Measurements from ENCODE around the gene NEU1. TPM values are rescaled to one million over a fixed set of nuclear protein-coding genes. Genes with fewer than 3 reads are reported as not detected.
A peak's percentile ranks its signal among the peaks of the same experiment; 100 is the strongest.
"Not testable (repeated sequence)": the region's sequence is repeated elsewhere in the genome, so short reads cannot be mapped to it uniquely, and the experiment has no call there.

The NEU1 gene
- total RNA-seq, 2 experiments from 2014 or later: 5.5 to 13.4 TPM

GRCh38 chr6:31817929-31818511 lies 44.6 kb downstream of the NEU1 start:
- DNase-seq (ENCODE audit: low spot score); H3K9me3 ChIP-seq (ENCODE audit: low read length); H3K9me2 ChIP-seq (ENCODE audit: insufficient read depth, low read length); H3K79me2 ChIP-seq (ENCODE audit: insufficient read depth, low read depth, low read length); CTCF ChIA-PET (ENCODE audit: unreplicated experiment); BruUV-seq (replicated peaks); POLR2A ChIA-PET; H3K27ac ChIP-seq (ENCODE audit: low read depth, low read length, poor library complexity, severe bottlenecking); H3K36me3 ChIP-seq (ENCODE audit: insufficient read depth, low read length); H4K20me1 ChIP-seq (ENCODE audit: insufficient read depth, low read length); H3K4me3 ChIP-seq (ENCODE audit: low read depth, low read length, poor library complexity, severe bottlenecking): not testable (repeated sequence)
- Histone ChIP-seq H3K4me2 (ENCODE audit: low read length) (peak overlapping the region; percentile 38; the same call in 1 of the 2 replicates), H2AFZ (ENCODE audit: low read length) (peak overlapping the region; percentile 53; the same call in 1 of the 2 replicates), H3K4me1 (ENCODE audit: insufficient read depth, low read length, poor library complexity, severe bottlenecking) (peaks cover 32% of the 10 kb centered on the region)
- 0 out of 2 replicates have a peak, but pooled peaks have one; percentile 9 for TF ChIP-seq CTCF (conservative IDR thresholded peaks at IDR 0.05; ENCODE audit: low read length)
- intact Hi-C loops (cut with micrococcal nuclease; ENCODE audit: unreplicated experiment): loop anchor here (10.0 kb wide), 1 partner anchor 1577 kb away; the partner anchor contains the start of gene KIFC1

DNA sequence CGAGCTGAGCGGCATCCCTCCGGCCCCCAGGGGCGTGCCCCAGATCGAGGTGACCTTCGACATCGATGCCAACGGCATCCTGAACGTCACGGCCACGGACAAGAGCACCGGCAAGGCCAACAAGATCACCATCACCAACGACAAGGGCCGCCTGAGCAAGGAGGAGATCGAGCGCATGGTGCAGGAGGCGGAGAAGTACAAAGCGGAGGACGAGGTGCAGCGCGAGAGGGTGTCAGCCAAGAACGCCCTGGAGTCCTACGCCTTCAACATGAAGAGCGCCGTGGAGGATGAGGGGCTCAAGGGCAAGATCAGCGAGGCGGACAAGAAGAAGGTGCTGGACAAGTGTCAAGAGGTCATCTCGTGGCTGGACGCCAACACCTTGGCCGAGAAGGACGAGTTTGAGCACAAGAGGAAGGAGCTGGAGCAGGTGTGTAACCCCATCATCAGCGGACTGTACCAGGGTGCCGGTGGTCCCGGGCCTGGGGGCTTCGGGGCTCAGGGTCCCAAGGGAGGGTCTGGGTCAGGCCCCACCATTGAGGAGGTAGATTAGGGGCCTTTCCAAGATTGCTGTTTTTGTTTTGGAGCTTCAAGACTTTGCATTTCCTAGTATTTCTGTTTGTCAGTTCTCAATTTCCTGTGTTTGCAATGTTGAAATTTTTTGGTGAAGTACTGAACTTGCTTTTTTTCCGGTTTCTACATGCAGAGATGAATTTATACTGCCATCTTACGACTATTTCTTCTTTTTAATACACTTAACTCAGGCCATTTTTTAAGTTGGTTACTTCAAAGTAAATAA lies 45.3 kb downstream of the NEU1 start:
- DNase-seq (ENCODE audit: low spot score); POLR2A ChIA-PET; H3K79me2 ChIP-seq (ENCODE audit: insufficient read depth, low read depth, low read length); H3K9me3 ChIP-seq (ENCODE audit: low read length); CTCF ChIA-PET (ENCODE audit: unreplicated experiment); H3K9me2 ChIP-seq (ENCODE audit: insufficient read depth, low read length); H3K36me3 ChIP-seq (ENCODE audit: insufficient read depth, low read length); H4K20me1 ChIP-seq (ENCODE audit: insufficient read depth, low read length); H3K27ac ChIP-seq (ENCODE audit: low read depth, low read length, poor library complexity, severe bottlenecking); BruUV-seq (replicated peaks): not testable (repeated sequence)
- Histone ChIP-seq H3K4me2 (ENCODE audit: low read length) (peak overlapping the region; percentile 38; the same call in 1 of the 2 replicates), H3K4me3 (ENCODE audit: low read depth, low read length, poor library complexity, severe bottlenecking) (peak overlapping the region; percentile 60), H2AFZ (ENCODE audit: low read length) (peak overlapping the region; percentile 53; the same call in 1 of the 2 replicates), H3K4me1 (ENCODE audit: insufficient read depth, low read length, poor library complexity, severe bottlenecking) (peaks cover 26% of the 10 kb centered on the region)
- peak; percentile 62 for TF ChIP-seq CTCF (conservative IDR thresholded peaks at IDR 0.05; ENCODE audit: low read length)
- intact Hi-C loops (cut with micrococcal nuclease; ENCODE audit: unreplicated experiment): loop anchor here (10.0 kb wide), 1 partner anchor 1577 kb away; the partner anchor contains the start of gene KIFC1

Data from OCI-LY7 (cell line).